Suppressor macrophage treated with lipopolysaccharide for 1 hour (primary cell): Measurements from ENCODE around the gene PITX2.
A peak's percentile ranks its signal among the peaks of the same experiment; 100 is the strongest.

Experiments
- DNase-seq, 3 donors: peaks; one replicate each; pipeline ENCODE4 v3.0.0-alpha.2; 2020 to 2022

The PITX2 gene

DNA sequence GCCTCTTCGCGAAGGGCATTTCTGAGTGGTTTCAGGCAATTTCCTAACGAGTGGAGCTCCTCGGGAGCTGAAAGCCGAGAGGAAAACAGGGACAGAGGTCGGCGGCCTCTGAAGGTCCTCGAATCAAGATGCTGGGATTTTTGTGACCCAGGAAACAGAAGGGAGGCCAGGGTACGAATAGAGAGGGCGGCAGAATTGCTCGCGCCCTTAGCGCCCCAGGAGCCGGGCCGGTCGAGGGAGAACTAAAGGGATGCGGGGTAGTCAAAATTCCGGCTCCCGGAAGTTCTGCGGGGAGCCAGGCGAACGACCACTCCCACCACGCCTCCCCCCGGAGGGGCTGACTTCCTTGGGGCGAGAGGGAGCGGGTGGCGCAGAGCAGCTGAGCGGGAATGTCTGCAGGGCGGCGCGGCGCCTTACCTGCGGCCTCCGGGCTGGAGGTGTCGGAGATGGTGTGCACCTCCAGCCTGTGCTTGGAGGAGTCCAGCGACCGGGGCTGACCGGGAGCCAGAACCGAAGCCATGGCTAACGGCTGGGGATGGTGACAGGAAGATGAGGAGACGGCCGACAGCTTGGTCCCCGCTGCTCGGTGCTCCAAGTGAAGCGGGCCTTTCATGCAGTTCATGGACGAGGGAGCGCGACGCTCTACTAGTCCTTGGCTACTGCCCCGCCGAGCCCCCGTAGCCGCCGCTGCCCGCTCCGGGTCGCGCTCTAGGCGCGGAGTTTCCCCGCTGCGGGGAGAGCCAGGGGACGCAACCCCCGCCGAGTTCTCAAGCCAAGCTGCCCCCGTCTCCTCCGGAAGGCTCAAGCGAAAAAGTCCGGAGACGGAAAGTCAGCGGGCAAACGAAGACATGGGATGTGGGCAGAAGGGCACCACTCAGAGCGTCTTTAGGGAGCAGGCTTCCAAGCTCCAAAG, 782 bp downstream of the PITX2 start:
- DNase-seq, result no peak

DNA sequence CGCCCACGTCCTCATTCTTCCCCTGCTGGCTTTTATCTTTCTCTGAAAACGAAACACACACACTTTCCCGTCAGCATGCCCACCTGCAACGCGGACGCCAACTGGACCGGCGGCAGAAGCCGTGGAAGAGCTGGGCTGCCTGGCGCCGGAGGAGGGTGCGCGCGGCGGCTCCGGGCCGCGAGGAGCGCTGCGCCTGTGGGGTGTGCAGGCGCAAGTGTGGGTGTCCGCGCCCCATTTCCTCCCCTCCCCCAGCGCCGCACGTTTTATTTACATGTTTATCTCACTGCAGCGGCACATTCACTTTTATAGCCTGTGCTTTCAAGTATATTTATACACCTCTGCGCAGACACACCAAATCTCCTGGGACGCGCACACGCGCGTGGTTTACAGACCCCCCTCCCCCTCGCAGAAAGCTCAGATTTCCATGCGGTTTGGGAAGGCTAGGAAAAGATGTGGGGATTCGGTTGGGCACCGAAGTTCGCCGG, 1.5 kb downstream of the PITX2 start:
- no peak for DNase-seq

DNA sequence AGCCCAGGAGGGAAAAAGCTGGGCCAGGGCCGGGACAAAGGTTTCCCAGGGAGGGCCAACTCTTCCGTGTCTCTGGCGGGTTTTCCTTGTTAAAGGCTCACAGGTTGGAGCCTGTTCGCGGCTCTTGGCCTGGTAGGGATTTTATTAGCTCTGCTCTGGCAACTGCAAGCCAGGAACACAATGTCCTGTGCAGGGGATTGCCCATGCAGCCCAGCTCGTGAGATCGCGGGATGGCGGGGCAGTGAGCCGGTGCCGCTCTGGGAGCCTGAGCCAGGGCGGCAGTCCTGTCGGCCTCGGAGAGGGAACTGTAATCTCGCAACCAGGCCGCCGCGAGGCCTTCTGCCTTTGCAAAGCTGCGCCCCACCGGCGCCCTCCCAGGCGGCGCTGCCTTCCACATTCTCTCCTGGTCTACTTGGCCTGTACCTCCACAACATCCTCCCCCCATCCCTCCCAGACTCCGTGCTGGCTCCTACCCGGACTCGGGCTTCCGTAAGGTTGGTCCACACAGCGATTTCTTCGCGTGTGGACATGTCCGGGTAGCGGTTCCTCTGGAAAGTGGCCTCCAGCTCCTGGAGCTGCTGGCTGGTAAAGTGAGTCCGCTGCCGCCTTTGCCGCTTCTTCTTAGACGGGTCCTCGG, 2.1 kb downstream of the PITX2 start:
- peak in 2 of 3 donors; percentile 30 to 43 for DNase-seq

DNA sequence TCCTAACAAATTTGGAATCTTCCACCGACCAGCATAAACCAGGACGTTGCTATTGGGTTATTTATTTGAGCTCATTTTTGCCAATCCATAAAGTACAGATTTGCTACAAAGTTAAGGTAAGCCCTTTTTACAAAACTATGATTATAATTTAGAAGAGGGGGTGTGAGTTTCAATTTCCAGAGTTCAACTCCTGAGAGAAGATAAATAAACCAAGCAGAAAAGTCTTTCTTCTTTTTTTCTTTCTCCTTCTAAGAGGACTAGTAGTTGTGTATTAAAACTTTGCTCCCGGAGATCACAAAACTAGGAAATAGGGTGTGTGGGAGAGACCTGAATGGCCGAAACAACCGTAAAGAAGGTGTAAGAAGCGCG, 2.6 kb downstream of the PITX2 start:
- no peak for DNase-seq

DNA sequence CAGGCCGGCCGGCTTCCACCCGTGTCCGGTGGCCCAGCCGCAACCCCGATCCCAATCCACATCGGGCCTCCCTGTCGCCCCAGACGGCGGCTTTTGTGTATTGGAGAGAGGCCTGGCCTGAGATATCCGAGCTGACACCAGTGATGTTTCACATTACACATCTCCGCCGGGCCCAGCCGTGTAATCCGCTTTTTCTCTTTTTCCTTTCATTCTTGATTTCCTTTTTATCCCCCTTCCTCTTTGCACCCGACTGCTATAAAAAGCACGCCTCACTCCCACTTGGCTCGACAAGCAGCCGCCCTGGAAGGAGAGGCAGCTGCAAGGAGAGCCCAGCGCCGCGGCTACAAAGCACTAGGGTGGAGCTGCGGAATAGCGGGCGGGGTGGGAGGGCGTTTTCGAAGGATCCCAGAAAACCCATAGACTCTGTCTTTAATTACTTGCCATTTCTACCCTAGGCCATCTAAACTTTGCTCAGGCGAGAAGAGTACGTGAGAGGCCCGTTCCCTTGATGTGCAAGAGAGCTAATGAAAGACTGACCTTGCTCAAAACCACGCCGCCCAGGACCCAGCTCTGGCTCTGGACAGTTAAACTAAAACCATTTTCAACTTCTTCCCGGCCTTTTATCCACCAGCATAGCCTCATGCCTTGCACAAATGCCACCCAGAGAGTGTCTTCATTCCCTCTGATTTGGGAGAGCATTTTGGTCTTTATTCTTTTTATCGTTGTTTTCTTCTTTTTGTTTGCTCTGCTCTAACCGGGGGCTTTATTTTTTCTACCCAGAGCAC, 3.2 kb downstream of the PITX2 start:
- no peak for DNase-seq

DNA sequence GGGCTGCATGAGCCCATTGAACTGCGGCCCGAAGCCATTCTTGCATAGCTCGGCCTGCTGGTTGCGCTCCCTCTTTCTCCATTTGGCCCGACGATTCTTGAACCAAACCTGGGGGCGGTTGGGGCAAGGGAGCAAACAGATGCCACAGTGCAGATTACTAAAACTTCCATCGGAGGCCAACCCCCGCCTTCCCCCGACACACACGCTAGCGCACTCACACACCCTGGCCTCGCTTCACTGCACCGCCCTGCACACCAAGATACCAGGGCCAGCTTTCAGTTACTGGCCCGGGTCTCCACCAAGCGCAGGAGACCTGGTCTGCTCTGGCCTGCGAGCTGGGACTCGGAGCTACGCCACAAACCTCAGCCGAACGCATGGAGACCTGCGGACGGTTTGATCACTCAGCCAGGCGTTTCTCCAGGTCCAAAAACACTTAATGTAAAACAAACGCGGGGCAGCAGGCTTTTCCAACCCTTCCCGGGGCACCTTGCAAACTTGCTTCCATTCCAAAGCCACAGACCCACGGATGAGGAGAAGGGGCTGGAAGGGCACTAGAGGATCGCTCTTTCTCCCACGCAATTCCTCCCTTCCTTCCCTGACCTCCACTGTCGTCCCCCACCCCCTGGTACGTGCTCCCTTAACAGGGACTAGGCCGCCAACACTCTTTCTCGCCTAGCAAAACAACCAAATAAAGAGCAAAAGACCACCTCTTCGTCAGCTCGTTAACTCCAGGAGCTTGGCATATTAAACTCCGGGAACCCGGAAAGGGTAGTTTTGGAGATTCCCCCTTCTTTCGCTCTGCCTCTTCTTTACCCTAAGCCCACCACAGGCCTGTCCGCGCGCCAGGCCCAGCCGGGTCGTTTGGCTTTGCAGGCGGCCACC, 4.1 kb downstream of the PITX2 start:
- DNase-seq, result no peak

DNA sequence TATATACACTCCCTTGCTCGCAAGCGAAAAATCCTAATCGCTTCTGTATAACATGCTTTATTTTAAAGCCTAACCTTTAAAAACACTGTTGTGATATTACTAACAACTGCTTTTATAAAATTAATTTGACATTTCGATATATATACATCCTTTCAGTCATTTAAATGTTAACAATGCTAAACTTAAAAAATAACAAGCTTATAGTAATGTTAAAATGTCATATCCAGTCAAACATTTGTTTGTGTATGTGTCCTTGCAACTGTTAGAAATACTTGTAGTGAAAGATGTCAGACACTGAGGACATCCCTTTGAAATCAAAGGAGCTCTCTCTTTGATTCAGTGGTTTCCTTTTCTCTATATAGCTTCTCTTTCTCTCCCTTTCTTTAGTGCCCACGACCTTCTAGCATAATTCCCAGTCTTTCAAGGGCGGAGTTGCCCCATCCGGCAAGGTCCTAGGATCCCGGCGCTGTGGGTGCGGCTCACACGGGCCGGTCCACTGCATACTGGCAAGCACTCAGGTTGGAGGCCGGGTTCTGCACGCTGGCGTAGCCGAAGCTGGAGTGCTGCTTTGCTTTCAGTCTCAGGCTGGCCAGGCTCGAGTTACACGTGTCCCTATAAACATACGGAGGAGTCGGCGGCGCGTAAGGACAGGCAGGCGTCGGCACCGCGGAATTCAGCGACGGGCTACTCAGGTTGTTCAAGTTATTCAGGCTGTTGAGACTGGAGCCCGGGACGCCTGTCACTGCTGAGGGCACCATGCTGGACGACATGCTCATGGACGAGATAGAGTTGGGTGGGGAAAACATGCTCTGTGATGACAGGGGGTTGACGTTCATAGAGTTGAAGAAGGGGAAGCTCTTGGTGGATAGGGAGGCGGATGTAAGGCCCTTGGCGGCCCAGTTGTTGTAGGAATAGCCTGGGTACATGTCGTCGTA, 5.0 kb downstream of the PITX2 start:
- DNase-seq, result no peak

DNA sequence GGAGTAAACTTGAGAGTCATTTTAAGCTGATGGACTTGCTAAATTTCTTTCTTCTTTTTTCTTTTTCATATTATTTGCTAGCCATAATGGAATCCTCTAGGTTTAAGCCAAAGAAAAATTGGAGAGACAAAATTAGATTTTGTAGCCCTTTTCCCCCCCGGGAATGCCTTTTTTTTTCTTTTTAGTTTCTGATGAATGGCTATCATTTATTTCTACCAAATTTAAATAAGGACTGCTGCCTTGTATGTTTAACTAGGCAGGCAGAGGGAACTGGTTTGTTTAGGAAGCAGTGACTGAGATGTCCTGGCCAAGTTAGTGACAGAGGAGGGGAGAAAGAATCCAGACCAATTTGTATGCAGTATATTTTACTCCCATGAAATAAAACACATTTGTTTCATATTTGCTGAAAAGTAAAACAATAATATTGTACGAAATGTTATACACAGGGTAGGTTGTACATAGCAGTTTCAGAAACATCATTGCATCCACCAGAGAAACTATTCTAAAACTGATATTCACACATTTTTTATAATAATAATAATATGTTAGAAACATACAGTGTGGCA, 5.7 kb downstream of the PITX2 start:
- DNase-seq, result no peak

DNA sequence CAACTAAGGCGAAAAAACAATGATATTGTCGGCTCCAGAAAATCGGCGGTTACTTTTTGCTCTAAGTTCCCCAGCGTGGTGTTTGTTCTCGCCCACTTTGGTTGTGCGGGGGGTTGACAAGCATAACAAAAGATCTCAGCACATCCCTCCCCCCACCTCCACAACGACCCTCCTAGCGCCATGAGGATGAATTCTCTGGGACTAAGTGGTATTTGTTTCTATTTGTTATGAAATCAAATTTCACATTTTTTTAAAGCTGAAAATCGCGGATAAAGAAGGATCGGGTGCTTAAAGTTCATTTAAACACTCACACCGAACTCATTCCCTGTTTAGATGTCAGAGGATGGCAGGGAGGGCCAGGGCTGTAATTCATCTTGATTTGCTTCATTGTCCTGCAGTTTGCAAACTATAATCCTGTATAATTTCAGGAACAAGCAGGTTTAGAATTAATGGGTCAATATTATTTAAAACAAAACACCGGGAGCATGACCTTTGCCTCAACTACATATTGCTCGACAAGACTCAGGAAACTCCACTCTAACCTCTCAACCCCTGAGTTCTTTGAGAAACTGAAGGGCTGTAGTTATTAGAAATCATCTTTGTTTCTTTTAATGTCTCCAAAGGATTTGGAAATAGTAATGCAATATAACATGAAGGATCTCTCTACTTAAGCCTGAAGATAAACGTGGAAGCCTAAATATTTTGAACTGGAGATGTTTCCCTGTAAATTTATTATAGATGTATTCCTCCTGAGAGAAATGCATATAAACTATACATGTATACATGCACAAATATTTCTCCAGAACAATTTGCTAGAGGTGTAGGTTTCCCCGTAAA, 6.4 kb downstream of the PITX2 start:
- no peak for DNase-seq

DNA sequence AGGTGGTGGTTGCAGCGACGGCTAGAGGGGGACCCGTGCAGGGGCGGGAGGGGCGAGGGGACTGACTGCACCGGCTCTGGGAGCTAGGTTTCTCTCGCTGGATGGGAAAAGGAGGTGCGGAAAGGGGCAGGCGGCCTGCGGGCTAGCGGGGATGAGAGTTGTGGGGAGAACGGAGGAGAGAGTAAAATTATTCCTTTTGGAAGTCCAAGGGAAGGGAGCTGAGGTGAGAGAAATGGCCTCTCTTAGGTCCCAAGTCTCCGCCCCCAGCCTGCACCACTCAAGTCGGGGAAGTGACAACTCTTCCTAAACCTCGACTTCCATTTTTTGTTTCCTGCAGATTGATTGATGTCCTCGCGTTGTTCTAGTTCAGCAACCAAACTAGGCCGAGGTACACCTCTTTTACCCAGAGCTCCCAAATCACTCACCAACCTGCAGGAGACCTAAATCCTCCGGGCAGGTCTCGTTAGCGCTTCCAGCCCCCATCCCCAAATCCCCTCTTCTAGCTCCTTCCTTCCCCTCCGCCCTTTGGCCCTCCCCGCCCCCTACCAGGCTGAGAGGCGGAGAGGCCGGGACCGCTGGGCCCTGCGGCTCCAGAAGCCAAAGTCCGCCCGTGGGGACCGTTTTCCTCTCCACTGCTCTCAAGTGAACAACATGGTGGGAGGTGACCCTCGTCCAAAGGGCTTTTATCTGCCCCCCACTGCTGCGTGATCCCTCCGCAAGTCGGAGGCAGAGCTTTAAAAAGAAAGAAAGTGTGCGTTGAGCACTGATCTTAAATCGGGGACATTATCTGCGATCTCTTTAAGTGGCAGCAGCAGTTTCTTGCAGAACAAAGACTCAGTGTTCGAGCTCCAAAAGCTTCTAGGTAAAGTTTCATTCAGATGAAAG, 7.3 kb downstream of the PITX2 start:
- no peak for DNase-seq

DNA sequence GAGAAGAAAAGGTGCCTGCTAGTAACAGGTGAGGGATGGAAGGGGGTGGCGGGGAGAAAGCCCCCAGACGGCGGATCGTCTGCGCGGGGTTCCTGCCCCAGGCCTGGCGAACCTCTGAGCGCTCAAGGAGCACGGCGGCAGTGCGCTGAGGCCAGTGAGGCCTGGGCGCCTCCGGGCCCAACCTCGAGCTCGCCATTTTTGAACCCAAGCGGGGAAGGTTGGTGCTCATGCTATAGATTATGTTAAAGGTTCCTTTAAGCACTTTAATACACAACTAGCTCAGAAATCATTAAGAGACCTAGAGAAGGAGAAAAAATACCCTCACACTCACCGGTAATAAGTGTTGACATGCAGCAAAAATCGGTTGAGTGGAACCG, 7.9 kb downstream of the PITX2 start:
- no peak for DNase-seq

DNA sequence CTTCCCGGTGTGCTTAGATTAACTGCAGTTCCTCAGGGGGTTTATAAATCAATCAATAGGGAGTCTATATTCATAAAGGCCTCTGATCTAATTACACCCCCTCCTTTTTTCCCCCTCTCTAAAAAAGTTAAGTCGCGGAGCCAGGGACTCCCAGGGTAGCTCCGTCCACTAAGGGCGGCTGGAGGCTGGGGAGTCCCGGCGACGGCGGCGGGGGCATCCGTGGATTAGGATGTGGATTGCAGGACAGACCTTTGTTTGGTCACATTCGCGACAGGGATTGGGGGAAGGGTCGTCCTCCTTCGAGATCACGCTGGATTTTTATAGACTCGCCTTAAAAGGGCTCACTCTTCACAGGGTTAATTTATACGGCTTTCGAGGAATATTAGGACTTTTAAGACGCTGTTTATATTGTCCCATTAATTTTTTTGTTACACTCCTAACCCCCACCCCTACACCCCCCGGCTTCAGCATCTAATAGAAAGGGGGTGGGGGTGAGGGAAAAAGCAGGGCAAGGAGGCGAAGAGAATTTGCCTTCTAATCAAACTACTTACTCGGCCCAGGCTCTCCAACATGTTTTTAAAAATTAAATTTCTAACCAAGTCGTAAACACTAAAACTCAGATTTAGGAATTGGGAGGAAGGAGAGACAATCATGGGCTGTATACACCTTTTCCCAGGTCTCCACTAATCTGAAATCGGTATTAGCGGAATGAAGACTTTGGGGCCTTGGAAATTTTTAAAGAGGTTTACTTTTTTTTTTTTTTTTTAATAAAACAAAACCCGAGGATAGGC, 8.5 kb downstream of the PITX2 start:
- DNase-seq, result no peak

DNA sequence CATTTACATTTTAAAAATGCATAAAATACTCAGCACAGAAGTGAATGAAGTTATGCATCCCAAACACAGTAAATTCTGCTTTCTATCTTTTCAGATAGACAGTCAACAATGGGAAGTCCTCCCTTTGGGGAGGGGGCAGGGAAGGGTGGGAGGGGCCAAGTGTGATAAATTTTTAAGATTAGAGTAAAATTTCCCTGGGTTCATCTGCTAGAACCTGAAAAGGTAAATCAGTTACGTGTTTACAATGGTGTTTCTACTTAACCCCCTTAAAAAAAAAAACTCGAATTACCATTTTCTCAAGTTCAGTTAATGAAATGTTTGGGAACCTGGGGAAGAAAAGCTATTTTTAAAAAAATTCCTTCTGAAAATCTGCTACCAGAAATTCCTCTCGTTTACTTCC, 9.1 kb downstream of the PITX2 start:
- DNase-seq, result no peak

DNA sequence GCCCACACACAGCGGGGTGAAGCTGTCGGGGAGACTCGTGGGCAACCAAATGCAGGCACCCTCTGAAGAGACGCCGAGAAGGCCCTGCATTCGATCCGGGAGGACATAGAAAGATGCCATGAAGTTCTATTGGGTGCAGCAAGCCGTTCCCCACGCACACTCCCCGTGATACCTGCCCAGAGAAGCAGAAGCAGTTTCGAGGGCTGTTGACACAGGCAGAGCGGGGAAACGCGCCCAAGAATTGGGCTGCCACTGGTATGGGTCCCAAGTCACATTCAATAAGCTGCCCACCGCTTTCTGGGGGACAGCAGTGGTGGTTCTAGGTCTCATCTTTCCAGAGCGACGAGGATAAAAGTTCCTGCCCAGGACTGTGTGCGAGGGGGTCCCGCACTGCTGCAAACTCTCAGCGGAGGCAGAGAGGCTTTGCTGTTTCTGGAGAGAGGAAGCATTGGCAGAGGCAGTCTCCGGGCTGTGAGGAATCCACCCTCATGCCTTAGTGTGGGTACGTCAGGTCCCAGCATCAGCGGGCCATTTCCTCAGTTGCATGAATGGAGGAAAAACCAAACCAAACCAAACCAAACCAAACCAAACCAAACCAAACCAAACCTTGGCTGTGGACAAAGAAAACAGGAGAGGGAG, 10.1 kb downstream of the PITX2 start:
- DNase-seq, result no peak

DNA sequence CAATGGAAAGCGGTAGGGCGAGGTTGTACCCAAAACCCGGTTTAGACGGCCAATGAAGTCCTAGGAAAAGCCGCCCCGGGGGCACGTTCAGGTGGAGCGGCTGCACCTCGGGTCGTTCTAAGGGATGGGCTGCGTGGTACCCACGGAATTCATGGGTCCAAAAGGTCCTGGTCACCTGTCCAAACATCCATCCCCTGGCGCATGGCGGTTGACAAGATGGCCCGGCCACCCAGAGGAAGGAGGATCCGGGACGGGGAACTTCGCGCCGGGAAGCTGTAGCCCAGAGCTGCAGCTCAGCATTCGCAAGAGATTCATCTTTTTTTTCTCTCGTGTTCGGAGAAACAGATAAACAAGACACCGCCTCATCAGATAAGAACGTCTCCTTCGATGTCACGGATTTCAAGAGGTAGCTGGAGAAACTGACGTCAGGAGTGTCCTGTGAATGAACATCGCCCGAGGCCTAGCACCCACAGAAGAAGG, 10.9 kb downstream of the PITX2 start:
- no peak for DNase-seq

DNA sequence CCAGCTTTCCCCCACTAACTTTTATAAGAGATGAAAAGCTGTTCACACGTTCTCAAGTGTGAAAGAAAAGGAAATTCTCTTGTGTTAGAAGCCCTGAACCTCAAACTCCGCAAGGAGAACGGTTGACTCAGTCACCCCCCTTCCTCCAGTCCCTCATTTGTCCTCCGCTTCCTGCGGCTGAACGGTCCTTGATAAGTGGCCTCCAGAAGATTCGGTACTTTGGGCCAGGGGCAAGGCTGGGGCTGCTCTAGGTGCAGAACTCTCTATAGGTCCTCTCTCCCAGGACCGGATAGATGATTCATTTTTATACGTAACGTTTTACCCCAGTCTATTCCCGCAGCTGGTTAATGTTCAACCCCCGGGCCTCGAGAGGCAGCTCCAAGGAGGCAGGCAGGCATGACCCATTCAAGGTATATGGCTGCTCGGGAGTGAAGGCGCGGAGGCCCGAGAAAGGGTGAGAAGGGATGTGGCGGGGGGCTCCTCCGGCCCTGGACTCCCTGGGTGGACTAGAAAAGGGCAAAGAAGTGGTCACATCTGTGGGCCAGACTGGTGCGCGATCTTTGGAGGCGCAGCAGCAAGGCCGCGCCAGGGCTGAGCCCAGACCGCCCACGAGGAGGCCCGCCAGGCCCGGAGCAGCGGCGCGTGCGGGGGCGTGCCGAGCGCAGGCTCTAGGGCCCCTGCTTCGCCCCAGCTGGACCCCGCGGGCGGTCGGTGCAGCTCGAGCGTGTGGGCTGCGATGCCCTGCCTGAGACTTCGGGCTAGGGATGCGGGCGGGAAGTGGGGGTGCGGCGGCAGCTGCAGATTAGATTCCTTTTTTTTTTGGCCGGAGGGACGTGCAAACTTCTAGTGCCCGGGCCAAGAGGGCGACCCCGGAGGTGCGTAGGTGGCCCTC, 11.7 kb downstream of the PITX2 start:
- no peak for DNase-seq

DNA sequence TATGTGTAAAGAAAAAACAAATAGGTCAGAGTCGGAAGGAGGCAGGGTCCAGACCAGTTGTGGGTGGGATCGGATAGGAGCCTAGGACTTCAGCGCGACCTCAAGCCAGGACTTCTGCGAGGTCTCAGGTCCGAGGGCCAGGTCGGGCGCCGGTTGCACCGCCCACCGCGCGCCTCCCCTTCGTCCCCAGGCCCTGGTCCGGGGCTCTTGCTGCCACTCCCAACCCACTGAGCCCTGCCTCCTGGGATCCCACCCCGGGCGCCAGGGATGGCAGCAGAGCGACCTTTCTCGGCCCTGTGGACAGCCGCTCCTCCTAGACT, 12.3 kb downstream of the PITX2 start:
- DNase-seq, result no peak
